Fibroblast of peridontal ligament (primary cell): Measurements from ENCODE around the gene KIF18B.
"Not testable (repeated sequence)": the region's sequence is repeated elsewhere in the genome, so short reads cannot be mapped to it uniquely, and the experiment has no call there.

Experiments used
- DNase-seq: peaks from one replicate; pipeline ENCODE4 v3.0.0-alpha.2; 2010; ENCODE audit errors: extremely low read depth

Gene KIF18B

DNA sequence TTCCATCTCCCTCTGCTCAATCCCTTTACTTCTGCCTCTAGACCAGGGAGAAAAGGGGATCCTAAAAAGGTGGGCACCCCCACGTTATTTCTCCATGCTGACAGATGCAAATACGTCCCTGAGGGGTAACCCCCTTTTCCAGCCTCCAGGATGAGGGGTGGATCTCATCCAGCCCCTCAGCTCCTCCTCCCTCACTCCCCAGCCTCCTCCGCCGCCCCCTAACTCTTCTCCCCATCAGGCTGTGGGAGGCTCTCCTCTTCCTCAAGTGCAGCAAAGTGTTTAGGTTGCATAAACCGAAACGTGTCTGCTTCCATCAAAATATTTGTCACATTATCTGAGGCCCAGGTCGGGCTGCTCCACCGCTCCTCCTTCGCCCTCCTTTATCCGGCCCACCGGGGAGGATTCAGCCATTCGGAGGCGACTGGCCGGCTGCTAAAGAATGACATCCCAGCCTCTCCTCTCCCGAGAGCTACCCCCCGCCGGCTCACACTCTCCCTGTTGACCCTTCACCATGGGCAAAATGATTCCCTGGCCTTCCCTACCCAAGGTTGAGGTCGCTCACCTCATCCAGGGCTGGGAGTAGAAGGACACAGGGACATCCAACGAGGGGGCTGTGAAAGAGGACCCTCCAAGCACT is 21.7 kb upstream of the KIF18B start:
- DNase-seq = no peak

DNA sequence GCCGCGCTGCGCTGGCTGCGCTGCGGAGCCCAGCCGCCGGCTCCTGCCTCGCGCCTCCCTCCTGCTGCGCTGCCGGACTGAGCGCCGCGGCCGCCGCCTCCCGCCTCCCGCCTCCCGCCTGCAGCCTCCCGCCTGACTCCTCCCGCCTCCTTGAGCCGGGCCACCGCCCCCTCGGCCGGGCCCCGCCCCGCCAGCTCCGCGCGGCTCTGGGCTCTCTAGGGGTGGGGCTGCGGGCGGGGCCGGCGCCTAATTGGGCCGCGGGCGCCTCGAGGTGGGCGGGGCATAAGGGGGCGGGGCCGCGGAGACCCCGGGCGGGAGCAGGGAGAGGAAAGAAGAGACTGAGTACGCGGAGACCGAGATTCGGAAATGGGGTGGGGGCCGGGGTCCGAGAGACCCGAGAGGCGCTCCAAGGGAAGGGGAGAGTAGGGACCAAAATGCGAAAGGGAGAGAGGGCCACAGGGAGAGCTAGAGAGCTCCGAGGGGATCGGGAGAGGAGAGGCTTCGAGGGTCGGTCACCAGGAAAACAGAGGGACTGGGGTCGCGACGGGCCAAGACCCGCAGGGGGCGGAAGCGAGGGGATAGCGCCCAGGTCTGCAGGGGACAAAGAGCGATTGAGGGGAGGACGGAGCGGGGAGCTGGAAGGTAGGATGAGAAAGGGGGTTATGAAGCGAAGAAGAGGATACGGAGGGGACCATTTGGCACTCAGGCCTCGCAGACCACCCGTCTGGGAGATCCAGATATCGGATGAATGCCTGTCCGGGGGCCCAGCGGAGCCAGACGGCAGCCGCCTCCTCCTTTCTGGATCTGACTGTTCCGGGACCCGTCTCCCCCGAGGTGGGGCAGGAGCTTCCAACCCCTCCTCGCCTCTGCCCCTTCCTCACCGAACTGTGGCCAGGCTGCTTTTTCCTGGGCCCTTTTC is 20.9 kb upstream of the KIF18B start, which contains the start of gene C1QL1:
Gene C1QL1 (minus strand): TSS at position 79 of the 919 bp plus-strand sequence. CDS start 255 bp downstream, outside the sequence.
- peak; percentile 70 for DNase-seq

DNA sequence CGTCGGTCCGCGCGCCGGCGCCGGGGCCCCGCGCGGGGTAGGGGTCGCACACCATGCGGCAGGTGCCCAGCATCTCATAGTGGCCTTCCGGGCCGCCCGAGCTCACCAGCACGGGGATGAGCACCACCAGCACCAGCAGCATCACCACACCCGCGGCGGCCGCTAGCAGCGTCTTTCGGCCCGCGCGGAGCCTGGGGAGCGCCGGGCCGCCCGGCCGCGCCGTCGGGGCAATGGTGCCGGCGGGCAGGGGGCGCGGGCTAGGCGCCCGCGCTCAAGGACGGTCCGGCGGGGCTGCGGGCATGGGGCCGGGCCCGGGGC is 20.3 kb upstream of the KIF18B start:
- no peak for DNase-seq

DNA sequence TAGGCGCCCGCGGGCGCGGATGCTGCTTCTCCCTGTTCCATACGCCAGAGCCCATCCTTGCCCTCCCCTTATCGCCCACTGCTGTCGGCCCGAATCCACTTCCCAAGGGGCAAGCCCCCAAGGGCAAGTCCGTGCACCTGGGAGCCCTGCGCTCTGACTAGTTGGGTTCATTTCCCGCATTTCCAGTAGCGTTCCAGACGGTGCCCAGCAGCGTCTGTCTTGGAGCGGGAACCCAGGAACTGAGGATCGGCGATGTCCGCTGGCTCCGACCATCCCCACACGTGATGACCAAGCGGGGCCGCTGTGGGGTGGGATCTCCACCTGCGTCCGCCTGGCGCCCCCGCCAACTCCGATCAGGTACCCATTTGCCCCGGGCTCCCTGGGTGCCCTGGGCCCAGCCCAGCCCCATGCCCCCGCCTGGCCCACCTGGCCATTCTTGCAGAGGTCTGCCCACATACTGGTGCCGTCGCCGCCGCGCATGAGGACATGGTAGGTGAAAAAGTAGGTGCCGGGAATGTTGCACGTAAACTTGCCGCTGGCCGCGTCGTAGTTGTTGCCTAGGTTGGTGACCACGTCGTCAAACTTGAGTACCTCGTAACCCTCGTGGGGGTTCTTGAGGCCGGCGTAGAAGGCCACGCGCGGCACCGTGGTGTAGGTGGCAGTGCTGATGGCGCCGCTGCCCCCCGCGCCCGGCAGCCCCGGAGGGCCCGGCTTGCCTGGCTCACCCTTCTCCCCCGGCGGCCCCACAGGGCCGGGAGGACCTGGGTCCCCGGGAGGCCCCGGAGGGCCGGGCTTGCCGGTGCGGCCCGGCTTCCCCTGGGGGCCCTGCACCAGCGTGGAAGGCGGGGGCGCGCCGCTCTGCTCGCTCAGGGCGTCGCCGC is 19.7 kb upstream of the KIF18B start:
- no peak for DNase-seq

DNA sequence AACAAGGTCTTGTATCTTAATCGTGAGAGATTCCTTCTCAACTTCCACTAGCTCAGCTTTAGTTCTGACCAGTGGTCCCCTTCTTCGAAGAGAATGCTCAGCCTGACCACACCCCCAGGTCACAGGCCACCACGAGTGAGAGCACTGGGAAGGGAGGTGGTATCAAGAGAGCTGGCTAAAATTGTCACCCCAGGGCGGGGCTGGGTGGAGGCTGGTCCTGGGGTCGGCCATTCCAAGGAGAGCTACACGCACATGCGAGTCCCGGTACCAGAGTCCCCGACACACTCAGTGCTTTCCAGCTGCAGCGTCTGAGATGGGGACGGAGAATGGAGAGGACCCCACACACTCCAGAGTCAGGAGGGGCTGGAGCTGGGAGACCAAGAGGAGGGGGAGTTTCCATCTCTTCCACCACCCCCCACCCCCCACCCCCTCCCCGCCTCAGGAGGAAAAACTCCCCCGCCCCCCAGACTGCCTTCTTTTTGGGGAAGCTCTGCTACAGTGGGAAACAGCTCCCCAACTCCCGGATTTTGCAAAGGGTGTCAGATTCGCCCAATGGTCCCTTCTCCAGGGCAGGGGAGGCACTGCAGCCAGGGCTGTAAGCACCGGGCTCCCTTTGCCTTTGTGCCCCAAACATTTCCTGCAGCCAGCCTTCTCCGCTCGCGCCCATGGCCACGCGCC is 18.9 kb upstream of the KIF18B start:
- no peak for DNase-seq

DNA sequence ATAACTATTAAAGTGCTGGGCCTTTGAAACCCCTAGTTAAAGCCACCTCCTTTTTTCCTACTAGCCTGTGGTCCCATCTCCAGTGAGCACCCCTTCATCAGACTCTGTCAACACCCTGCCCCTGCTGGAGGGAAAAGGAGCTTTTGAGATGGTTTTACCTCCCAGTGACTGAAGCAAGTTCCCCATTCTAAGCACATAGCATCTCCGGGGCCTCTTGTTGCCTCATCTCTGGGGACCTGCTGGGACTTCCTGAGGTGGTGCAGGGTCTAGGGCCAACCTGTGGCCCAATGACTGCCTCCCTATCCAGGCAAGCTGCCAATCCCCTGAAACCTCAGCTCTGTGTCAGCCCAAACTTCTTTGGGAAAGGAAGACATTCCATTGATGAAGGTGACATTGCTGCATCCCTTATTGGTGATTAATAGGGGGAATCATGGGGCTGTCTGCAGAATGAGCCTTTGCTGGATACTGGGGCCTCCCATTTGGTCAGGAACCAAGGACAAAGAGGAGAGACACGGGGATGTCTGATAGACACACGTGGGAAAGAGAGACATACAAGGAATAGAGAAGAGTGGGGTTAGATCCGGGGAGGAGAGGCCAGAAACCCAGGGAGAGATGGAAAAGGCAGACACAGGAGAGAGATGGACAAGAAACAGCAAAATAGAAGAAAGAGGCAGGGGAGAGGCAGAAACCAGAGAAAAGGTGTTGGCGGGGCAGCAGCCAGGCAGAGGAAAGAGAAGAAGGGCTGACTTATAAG is 18.1 kb upstream of the KIF18B start:
- DNase-seq = no peak

DNA sequence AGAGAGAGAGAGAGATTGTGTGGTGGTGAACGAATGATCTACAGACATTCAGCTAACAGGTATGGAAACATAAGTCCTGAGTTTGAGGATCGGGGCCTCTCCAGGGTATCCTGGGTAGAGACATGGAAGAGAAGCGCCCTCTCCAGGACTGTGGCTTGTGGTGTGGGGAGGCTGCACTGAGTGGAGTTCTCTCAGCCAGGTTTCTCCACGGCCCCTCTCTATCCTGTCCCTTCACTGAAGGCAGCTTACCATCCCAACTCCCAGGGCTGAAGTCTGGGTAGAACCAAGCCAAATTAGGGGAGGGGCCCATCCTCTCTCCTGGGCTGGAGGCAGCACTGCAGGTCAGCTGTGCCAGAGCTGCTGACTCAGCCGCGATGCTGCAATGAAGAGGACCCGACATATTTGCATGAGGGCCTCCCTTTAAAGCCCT is 14.4 kb upstream of the KIF18B start:
- DNase-seq = no peak

DNA sequence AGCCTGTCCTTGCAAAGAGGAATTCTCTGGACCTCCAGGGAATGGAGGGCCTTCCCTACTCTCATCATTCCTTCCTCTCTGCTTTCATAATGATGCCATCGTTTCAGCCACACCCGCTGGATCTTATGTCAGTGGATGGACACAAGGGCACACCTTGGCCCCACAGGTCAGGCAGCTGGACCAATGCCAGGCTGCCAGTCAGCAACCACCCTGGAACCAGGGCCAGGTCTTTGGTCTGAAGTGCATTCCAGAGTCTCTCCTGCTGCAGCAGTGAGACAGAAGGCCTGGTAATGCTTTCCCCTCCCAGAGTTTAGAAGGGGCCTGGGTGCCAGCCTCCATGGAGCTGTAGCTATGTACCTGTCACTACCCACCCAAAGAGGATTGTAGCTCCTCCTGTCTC is 13.1 kb upstream of the KIF18B start:
- no peak for DNase-seq

DNA sequence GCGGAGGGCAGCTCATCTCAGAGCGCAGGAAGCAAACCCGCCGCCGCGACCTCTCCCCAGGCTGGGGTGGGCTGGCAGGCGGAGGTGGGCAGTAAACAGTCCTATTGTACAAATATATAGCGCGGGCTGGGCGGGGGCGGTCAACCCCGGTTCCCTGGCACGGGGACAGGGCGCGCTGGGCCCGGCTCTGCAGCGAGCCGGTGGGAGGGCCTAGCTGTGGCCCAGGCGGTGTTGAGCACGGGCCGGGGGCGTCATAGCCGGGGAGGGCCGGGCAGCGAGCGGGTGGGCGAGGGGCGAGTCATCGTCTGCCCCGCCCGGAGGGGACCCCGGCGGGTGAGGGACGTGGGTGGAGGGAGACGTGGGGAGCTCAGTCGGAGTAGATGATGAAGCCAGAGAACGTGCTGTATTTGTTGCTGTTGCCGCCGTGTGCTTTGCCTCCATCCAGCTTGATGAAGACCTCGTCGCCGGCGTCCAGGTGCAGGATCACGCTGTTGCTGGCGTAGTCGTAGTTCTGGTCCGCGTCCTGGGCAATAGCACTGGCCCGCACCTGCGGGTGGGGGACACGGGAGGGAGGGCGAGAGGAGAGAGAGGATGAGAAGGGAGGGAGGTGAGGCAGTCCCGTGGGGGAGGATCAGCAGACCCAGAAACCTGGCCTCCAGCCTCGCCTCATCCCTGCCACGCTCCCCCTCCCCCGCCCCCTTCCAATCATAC is 12.4 kb upstream of the KIF18B start:
- no peak for DNase-seq

DNA sequence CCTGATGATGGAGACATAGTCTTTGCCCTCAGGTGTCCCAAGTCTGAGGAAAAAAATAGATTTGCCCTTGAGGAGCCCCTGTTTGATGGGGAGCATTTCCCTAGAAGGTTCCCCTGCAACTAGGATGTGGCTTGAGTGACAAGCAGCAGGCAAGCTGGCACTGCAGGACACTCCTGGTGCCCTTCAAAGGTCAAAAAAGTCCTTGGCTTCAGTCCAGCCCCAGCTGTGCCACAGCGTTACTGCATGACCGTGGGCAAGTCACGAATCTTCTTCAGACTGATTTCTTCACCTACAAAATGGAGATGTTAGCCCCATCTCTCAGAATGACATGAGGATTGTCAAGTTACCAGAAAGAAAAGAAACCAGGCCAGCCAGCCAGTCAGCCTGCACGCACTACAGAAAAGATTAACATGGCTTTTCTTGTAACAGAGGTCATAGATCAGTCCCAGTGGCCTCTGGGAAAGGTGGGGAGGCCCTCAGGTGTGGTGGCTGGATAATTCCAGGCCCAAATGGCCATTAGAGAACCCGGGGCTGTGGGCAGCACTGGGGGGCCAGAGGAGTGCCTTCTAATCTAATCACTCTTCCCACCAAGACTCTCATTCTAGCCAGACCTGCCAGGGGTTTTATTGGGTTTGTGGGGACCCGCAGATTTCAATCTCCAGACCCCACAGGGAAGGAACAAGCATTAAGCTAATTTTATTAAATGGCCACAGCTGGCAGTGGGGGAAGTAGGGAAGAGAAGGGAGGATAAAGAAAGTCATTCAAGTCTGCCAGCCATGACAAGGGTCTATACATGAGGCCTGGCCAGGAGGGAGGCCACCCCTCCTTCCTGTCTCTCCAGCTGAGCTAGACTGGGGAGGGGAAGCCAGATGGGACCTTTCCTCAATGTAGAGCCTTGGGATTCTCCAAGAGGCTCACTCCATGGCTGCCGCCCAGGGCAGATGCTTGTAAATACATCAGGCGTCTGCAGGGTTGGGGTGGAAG is 9.7 kb upstream of the KIF18B start:
- no peak for DNase-seq

DNA sequence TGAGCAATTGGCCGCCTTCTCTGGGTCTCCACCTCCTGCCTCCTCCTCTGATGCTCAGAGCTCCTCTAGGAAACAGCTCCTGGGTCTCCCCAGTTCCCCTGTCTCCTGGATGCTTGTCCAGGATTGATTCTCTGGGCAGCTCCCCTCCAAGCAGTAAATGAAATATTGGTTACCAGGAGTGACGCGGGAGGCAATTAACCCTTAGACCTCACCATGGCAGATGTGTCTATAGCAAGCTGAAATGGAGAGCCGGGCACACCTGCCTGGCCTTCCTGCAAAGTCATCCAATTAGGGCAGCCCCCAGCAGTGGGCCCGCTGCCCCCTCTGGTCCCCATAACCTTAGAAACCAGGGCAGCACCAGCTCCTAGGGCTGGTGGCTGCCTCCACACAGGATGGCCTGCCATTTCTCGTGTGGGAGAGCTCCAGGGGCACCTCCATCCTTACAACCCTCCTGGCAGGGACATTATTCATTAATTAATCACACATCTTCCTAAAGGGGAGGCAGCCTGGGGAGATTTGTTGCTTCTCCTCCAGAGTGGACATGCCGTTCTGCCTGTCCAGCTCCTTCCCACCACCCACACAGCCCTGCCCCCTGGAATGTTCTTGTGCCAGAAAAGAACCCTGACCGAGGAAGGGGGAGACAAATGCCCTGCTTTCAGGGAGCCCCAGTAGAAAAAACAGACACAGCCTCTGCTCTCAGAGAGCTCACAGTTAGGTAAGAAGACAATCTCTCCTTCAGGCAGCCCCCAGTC is 8.3 kb upstream of the KIF18B start:
- DNase-seq = no peak

DNA sequence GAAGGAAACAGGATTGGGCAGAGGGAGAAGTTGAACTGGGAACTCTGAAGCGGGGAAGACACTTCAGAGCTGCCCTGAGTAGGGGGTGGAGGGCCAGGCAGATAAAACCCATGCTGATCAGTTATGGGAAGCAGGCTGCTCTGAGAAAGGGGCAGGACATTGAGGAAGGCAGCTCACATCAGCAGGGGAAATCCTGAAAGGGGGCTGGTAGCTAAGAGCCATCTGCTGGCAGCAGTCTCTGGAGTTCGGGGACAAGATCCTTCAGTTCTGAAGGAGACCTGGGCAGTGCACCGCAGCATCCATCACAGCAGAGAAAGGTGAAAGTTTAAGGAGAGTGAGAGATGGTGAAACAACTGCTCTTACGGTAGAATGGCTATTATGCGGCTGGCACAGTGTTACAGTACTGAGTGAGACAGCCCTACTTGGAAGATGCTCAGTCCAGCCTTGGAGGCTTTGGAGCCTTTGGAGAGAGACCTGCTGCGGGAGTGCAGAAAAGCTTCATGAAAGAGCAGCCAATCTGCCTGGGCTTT is 5.4 kb upstream of the KIF18B start:
- no peak for DNase-seq

DNA sequence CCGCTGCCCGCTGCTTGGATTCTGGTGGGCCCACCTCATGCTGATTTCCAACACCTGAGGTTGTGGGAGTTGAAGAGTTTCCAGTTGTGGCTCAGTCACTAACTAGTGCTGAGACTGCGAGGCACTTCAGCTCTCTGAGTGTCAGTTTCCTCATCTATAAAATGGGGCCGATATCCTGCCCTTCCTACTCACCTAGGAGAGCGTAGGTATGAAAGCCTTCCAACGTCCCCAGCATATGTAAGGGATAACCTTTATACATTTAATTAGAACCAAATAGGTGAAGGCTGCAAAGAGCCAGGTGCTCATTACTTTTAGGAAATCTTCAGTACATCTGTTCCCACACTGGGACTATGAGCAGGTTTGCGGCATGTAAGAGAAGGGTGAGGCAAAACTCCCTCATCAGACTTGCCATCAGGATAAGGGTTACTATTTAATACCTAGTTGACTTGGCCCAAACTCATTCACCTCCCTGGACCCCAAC is 782 bp upstream of the KIF18B start:
- DNase-seq = no peak

DNA sequence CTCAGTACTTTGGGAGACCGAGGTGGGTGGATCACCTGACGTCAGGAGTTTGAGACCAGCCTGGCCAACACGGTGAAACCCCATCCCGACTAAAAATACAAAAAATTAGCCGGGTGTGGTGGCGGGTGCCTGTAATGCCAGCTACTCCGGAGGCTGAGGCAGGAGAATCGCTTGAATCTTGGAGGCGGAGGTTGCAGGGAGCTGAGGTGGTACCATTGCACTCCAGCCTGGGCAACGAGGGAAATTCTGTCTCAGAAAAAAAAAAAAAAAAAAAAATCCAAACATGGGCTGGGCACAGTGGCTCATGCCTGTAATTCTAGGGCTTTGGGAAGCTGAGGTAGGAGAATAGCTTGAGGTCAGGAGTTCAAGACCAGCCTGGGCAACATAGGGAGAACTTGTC is 1.9 kb downstream of the KIF18B start:
- not testable (repeated sequence) for DNase-seq

DNA sequence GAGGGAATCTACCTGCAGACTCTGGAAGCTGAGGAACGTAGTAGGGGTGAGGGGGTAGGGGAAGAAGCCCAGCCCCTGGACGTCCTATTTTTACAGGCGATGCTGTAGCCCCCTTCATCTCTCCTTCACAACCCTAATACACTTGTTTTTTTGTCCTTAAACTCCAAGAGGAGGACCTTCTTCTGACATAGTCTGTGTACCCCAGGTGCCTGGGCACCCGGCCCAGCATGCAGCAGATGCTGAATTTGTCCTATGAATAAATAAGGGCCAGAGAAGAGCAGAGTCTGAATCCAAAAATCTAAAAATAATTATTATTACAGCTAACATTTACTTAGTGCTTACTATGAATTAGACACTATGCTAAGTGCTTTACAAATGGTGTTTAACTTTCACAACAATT is 5.1 kb downstream of the KIF18B start:
- DNase-seq = no peak

DNA sequence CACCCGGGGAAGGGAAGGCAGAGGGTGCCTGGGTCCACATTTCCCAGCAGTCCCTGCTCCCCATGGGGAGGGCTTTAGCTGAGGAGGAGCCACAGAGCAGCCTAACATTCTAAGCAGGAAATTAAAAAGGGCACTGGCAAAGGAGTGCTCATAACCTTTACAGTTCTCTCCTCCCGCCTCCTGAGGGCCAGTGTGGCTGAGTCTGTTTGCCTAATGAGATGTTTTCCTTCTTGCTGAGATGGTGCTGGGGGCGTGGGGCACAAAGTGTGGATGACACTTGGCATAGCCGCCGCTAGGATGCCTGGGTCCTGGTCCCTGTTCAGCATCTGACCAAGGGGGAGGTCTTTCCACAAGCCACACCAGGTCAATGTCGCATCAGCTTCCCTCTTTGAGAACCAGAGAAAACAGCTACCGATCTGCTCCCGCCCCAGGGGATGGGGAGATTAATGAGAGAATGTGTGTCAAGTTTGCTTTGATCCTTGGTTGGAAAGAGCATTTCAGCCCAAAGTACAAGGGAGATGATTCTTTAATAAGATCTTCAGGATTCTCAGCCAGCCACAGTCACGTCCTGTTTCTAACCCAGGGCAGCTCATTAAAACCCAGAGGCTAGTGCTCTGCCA is 5.8 kb downstream of the KIF18B start:
- DNase-seq = no peak

DNA sequence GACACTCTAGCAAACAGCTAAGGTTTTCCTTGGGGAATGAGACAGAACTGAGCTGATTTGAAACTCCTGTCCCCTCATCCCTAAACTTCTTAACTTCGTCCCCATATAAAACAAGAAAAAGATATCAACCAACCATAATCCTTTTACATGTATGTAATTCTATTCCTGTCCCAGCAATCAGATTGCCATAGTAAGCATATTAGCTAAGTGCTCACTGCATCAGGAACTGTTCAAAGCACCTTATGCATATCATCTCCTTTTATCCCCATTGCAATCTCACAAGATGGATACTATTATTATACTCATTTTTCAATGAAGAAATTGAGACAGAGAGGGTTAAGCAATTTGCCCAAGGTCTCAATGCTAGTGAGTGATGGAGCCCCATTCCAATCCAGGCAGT is 6.8 kb downstream of the KIF18B start:
- no peak for DNase-seq

DNA sequence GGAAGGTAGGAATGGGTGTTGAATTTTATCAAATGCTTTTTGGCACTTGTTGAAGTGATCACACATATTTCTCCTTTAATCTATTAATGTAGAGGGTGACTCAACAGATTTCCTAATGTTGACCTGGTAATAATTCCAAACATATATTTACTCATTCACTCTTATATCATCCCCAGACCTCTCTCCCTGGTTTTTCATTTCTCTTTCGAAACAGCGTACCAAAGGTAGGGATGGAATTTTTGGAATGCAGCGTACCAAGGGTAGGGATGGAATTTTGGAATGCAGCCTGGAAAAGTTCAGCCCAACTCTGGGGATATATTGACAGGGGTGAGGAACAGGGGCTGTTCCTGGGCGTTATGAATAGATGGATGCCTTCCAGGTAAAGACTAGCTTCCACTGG is 7.3 kb downstream of the KIF18B start:
- no peak for DNase-seq
